NCI-H2196 treated with DMSO at 0.1 percent for 48 hours (cell line): Measurements from ENCODE around the gene FAAP20.
A peak's percentile ranks its signal among the peaks of the same experiment; 100 is the strongest.

ENCODE experiments used
- DNase-seq: peaks from one replicate; lab custom pipeline; 2025; ENCODE audit not compliant: unreplicated experiment; lab: John Stamatoyannopoulos, UW

Gene FAAP20

DNA sequence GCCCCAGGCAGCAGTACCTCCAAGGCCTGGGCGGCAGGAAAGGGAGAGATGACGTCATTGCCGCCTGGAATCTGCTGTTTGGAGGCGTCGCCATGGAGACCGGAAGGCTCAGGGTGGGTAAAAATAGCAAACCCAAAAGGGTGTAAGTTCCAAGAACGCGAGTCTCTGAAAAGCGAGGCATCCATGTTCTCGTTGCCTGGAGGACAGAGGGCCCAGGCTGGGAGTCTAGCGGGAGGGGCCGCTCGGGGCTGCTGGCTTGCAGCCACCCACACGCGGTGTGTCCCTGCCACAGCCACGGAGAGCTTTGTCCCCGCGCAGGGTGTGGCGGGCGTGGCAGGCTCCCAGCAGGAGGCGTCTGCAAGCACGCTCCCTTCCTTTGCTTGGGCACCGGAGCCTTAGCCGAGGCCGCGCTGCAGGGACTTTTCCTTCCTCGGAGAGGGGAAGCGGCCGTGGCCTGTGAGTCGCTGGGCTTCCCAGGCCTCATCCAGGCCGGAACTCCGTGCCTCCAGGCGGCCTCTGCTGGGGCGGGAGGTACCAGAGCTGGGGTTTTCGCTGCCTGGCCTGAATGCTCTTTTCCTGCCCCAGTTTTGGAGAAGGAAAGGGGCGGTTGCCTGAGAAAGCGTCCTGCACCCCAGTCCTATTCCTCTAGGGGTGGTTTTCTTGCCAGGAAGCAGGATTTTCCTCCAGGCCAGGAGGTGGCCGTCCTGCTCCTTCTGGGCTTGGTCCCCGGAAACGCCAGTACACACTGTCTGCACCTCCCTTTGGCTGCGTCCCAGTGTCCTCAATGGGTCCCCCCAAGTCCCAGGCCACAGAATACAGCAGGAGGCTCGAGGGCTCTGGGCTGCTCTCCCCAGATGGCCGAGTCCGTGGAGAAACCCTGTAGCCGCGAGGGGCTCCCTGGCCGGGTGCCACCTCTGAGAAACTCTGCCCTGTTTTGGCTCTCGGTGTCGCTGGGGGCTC is 18.2 kb upstream of the FAAP20 start:
- no peak for DNase-seq

GRCh38 chr1:2212274-2212531 is 17.6 kb upstream of the FAAP20 start:
- no peak for DNase-seq

DNA sequence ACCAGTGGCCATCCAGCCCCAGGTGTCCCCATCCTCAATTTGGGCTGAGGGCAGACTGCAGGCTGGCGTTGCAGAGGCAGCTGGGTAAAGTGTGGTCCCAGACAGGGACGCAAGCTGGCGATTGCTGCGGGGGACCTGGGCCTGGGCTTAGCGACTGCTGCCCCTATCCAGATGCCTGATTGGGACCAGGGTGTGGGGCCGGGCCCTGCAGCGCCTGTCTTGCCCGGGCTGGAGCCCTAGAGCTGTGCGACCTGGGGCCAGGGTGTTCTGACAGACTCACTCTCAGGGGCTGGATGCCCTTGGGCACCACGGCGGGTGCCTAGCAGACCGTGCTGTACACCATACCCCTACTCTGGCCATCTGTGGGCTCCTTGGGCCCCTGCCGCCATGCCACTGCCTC is 16.2 kb upstream of the FAAP20 start:
- DNase-seq: no peak

DNA sequence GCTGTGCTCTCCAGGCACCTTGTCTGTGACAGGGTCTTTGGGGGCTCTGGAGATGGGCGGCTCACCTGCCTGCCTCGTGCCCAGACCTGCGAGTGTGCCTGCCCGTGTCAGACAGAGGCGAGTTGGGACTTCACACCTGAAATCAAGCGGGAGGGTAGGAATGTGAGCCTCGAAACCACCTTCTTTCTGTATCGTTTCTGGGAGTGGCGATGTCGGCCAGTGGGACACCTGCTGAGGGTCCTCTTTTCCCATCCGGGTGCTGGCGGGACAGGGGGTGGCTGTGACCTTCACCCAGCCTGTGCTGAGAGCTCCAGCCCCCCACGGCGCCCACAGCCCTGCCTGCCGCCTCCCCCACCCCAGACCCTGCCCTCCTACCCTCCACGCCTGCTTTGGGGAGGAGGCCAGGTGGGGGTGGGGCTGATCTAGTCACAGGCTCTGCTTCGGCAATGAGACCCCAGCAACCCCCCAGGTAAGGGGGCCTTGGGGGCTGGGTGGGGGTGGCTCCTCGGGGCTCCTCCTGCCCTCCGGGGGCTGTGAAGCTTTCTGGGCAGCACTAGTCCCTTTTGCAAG is 15.6 kb upstream of the FAAP20 start:
- DNase-seq: no peak

DNA sequence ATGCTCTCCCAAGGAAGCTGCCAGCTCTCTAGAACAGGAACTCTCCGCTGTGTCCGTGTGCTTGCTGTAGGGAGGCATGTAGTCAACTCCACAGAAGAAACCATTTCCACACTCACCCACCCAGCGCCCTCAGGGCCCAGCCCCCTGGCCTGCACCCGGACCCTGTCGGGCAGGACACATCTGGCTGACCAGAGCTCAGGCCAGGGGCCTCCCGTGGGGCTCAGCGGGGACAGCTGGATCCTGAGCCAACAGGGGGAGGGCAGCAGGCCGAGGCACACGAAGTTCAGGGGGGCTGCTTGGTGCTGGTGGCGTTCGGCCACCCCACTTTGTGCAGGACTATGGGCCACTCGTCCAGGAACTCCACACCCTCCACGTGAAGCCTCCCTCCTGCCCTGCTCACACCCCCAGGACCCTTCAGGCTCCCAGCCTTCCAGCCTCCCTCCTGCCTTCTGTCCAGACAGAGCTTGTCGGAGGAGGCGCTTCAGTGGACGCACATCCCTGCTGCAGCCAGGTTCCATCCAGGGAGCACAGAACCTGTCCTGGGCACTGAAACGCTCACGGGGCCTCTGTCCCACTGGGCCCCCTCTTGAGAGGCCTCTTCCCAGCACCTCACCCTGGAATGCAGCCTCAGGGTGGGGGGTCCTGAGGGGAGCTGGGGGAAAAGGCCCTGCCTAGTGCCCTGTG is 15.0 kb upstream of the FAAP20 start:
- DNase-seq: no peak

- no peak for DNase-seq
Observed at GRCh38 chr1:2208309-2209239, 14.0 kb upstream of the FAAP20 start.

DNA sequence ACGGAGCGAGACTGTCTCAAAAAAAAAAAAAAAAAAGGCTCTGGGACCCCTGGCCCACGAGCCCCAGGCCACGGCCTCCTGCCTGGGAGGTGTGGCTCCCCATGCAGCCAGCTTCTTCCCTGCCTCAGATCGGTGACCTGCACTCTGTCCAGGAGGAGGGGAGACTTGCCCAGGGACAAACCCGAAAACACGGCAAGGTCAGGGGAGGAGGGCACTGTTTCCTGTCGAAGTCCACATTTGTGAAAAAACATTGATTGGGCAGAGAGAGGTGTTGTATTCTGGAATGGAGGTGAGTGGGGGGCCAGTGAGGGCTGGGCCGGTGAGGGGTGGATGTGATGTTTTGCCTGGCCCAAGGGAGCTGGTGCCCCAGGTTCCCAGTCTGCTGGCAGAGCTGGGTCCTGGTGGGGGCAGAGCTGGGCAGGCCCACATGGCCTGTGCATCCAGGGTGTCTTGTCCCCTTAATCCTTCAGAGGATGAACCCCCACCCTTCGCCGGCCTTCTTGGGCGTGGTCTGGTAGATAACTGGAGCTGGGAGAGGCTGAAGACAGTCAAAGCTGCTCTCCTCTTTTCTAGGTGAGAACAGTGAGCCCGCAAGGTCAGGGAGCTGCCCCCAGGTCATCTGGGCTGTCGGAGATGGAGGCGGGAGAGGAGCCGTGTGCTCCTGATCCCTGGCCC is 12.4 kb upstream of the FAAP20 start:
- no peak for DNase-seq

DNA sequence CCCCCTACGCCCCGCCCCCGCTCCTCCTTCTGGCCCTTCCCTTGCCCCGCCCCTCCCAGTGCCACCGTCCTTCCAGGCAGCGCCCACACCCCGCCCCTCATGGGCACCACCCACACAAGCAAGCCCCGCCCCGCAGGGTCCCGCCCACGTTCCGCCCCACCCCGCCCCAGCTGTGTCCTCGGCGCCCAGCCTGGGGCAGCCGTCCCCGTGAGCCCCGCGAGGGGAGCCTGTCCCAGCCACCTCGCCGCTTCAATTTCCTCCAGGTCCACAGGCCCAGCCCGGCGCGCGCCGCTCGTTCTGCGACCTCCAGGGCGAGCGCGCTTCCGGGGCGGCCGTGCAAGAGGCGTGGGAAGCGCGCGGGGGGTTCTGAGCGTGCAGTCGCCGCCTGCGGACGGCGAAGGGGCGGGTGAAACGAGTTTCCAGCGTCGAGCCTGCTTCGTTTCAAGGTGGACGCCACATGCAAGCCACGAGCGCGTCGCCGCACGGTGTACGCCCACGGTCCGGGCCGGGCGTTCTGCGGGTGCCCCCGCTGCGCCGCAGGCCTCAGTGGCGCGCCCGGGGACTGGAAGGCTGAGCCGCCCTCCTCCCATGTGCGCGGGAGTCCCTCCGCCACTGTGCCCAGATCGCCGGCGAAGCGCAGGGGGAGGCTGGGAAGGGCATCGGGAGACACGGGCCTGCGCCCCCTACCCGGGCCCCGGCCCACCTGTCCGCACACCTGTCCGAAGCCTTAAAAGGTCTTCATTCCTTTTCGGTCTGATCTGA is 10.8 kb upstream of the FAAP20 start:
- no peak for DNase-seq

GRCh38 chr1:2204415-2205190 is 10.0 kb upstream of the FAAP20 start:
- DNase-seq: peak; percentile 67

DNA sequence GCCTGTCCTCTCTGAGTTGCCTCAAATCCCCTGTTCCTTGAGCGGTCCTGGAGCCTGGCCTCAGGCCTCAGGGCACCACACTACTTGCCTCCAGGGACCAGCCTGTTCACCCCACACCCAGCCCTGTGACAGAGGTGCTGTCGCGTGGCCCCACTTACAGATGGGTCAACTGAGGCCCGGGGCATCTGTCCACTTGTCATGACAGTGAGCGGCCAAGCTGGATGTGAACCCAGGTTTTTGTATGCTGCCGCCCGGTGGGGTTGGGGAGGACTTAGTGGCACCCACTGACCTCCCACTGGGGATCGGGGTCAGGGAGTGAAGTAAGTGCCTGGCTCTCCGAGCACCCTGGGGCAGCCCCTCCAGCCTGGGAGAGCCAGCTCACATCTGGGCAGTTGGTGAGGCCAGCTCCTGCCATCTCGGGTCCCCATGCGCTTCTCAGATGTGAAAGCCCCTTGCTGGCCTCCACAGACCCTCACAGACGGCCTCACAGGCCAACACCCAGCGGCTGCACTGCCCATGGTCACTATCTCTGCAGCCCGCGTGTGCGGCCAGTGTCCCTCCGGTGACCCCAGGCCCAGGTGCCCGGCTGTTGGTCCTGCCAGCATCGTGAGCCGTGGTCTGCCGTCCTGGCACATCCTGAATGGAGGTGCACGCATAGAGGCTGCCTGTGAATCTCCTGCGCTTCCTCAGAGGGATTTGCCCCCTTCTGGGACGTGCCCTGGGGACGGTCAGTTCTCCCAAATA is 9.3 kb upstream of the FAAP20 start:
- DNase-seq: no peak

DNA sequence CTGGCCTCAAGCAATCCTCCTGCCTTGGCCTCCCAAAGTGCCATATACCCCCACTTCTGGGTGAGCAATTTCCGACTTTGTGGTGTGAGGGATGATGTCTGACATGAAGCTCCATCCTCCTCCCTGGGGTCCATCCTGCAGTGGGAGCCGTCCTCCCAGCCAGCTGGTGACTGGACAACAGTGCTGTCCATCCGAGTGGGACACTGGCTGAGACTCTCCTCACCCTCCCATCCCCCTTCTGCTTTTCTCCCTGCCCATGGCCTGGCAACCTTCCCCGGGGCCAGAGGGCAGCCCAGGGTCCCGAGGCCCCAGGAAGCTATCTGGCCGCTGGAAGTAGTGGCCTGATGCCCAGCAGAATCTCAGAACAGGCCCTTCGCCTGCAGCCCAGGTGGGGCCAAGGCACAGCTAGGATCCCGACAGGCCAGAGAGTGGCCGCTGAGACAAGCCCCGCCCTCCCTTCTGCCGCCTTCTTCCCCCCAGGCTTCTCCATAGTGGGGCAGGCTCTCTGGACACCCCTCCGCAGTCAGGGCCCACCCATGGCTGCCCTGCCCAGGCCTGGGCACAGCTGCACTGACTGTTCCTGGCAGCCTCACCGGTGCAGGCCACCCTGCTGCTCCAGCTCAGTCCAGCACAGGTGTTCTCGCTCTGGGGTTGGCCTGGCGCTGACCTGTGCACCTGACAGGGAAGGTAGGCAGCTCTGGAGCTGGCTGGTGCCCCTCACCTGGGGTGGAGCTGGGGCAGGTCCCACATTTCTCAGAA is 8.4 kb upstream of the FAAP20 start:
- no peak for DNase-seq

- no peak for DNase-seq
Observed at GRCh38 chr1:2202008-2202575, 7.5 kb upstream of the FAAP20 start.

DNA sequence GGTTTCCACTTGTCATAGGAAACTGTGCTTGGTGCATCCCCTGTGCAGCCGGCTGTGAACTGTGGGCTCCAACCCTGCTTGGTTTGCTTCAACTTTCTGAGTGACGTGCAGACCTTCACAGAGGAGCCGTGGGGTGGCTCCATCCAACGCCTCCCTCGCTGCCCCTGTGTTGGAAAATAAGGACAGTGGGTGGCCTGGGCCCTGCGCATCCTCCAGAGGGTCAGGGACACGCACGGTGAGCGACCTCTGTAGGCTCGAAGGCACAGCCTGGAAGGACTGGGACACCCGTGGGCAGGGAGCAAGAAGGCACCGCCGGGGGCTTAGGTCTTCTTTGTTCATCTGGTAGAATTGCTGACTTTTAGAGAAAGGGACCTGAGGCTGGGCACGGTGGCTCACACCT is 6.5 kb upstream of the FAAP20 start:
- no peak for DNase-seq

GRCh38 chr1:2200308-2200943 is 5.9 kb upstream of the FAAP20 start:
- no peak for DNase-seq

- DNase-seq: peak; percentile 82
Observed at GRCh38 chr1:2199042-2199810, 4.7 kb upstream of the FAAP20 start.

DNA sequence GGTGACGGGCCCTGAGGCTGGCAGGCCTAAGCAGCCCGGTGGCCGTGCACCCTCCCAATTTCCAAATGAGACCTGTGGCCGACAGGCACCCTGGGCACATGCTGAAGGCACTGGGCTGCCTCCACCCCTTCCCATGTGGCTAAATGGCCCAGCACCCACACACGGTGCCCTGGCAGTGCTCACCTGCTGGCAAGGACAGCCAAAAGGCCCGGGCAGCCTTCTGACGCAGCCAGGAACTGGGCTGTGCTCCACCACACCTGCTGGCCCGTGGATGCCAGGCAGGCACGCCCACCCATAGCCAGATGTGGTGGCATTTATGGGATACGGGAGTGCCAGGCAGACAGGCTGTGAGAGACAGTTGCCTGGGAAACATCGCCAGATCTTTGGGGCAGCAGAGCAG is 4.0 kb upstream of the FAAP20 start:
- peak; percentile 10 for DNase-seq
